Smooth muscle cell (in vitro differentiated cells): ENCODE measurements around the gene USP10. TPM values are rescaled to one million over a fixed set of nuclear protein-coding genes. Genes with fewer than 3 reads are reported as not detected.

Source experiments
- DNase-seq: peaks from one replicate; lab custom pipeline; 2025; ENCODE audit not compliant: unreplicated experiment; lab: John Stamatoyannopoulos, UW
- H2AFZ ChIP-seq: fragments of 200-600 bp; sonication (generic); 2 replicates; pipeline ENCODE4 v1.6.0; 2016; ENCODE audit warnings: antibody characterized with exemption, low read depth, mild to moderate bottlenecking
- H3F3A ChIP-seq: fragments of 200-600 bp; sonication (generic); 2 replicates; pipeline ENCODE4 v1.6.0; 2017; ENCODE audit warnings: antibody characterized with exemption, low read depth
- H3K27ac ChIP-seq: fragments of 200-600 bp; sonication (generic); 2 replicates; pipeline ENCODE4 v1.5.1; 2016; ENCODE audit warnings: low read depth, mild to moderate bottlenecking
- H3K27me3 ChIP-seq: fragments of 200-600 bp; sonication (generic); 2 replicates; pipeline ENCODE4 v1.6.1; 2016; ENCODE audit warnings: low read depth, mild to moderate bottlenecking
- H3K36me3 ChIP-seq: fragments of 200-600 bp; sonication (generic); 2 replicates; pipeline ENCODE4 v1.5.1; 2016; ENCODE audit warnings: low read depth
- H3K4me1 ChIP-seq: fragments of 200-600 bp; sonication (generic); 2 replicates; pipeline ENCODE4 v1.5.1; 2016; ENCODE audit warnings: low read depth
- H3K4me2 ChIP-seq: fragments of 200-600 bp; sonication (generic); 2 replicates; pipeline ENCODE4 v1.6.0; 2016; ENCODE audit warnings: mild to moderate bottlenecking
- H3K4me3 ChIP-seq: fragments of 200-600 bp; sonication (generic); 2 replicates; pipeline ENCODE4 v1.5.1; 2016; ENCODE audit warnings: mild to moderate bottlenecking
- H3K79me2 ChIP-seq: fragments of 200-600 bp; sonication (generic); 2 replicates; pipeline ENCODE4 v1.6.0; 2016; ENCODE audit warnings: low read depth, mild to moderate bottlenecking
- H3K9ac ChIP-seq: fragments of 200-600 bp; sonication (generic); 2 replicates; pipeline ENCODE4 v1.6.0; 2016; ENCODE audit warnings: low read depth
- H3K9me3 ChIP-seq: fragments of 200-600 bp; sonication (generic); replicated peaks from 2 replicates; pipeline ENCODE4 v1.5.1; 2016; ENCODE audit warnings: low read depth
- H4K20me1 ChIP-seq: fragments of 200-600 bp; sonication (generic); 2 replicates; pipeline ENCODE4 v1.6.0; 2016; ENCODE audit warnings: low read depth
- CTCF ChIP-seq: fragments of 200-600 bp; sonication (generic); IDR thresholded peaks from 2 replicates; pipeline ENCODE4 v1.5.1; 2017; ENCODE audit warnings: borderline replicate concordance, mild to moderate bottlenecking, antibody characterized with exemption; ENCODE audit not compliant: insufficient read depth, poor library complexity, severe bottlenecking
- WGBS: methylation state at CpG from one replicate; pipeline ENCODE4 v1.1.7; 2016; ENCODE audit warnings: low lambda C conversion rate; 5-methylcytosine and 5-hydroxymethylcytosine counted together
- polyA plus RNA-seq: library from polyadenylated mRNA; unstranded; fragments of >200 nt; fragmentation: Nextera tagmentation; extraction: Ambion mirVana; gene quantifications from 2 replicates; pipeline ENCODE4 v1.2.1, GENCODE V29; 2016
- total RNA-seq: library from RNA; depleted of rRNA; stranded (reverse); fragments of >200 nt; gene quantifications from 2 replicates; pipeline ENCODE4 v1.2.3, GENCODE V29; 2014

Gene USP10
- total and polyA plus RNA-seq, 2 experiments from 2014 or later = 52.5 to 56.1 TPM

GRCh38 chr16:84704253-84704652 is 4.5 kb downstream of the USP10 start:
- H2AFZ ChIP-seq = no peak overlapping the region
- no peaks in the 10 kb centered on the region for H3K27me3 ChIP-seq
- no peak overlapping the region for H3K4me3 ChIP-seq
- peak overlapping the region; percentile 47 for H3K4me2 ChIP-seq
- H3K9me3 ChIP-seq = no peaks in the 10 kb centered on the region
- WGBS = 66% methylated on average over 2 of the region's 2 CpGs
- H3K27ac ChIP-seq = peak overlapping the region; percentile 65
- no peaks in the 10 kb centered on the region for H3K36me3 ChIP-seq
- no peak for TF ChIP-seq CTCF
- no peak for DNase-seq
- H3K9ac ChIP-seq = no peak overlapping the region
- H3K79me2 ChIP-seq = peaks cover 92% of the 10 kb centered on the region
- peaks cover 17% of the 10 kb centered on the region for H3K4me1 ChIP-seq
- peaks cover 89% of the 10 kb centered on the region for H4K20me1 ChIP-seq
- no peaks in the 10 kb centered on the region for H3F3A ChIP-seq

- Histone ChIP-seq H3K27me3 (no peaks in the 10 kb centered on the region), H3F3A (no peaks in the 10 kb centered on the region), H3K4me1 (peaks cover 4% of the 10 kb centered on the region), H3K9ac (no peak overlapping the region), H3K9me3 (no peaks in the 10 kb centered on the region), H3K4me3 (no peak overlapping the region), H4K20me1 (peaks cover 99% of the 10 kb centered on the region), H3K4me2 (no peak overlapping the region), H2AFZ (no peak overlapping the region), H3K79me2 (peaks cover 98% of the 10 kb centered on the region), H3K27ac (no peak overlapping the region), H3K36me3 (no peaks in the 10 kb centered on the region)
- 86% methylated on average over 1 of the region's 1 CpG for WGBS
- DNase-seq = no peak
- no peak for TF ChIP-seq CTCF
These were observed 7.1 kb downstream of the USP10 start for GRCh38 chr16:84706856-84707255.

- no peaks in the 10 kb centered on the region for H3K36me3 ChIP-seq
- H3K79me2 ChIP-seq = peaks cover 100% of the 10 kb centered on the region
- no peak overlapping the region for H2AFZ ChIP-seq
- H3F3A ChIP-seq = no peaks in the 10 kb centered on the region
- TF ChIP-seq CTCF = no peak
- WGBS = 85% methylated on average over 10 of the region's 10 CpGs
- H3K9ac ChIP-seq = no peak overlapping the region
- no peak overlapping the region for H3K4me3 ChIP-seq
- no peak overlapping the region for H3K27ac ChIP-seq
- DNase-seq = no peak
- no peaks in the 10 kb centered on the region for H3K9me3 ChIP-seq
- peaks cover 99% of the 10 kb centered on the region for H4K20me1 ChIP-seq
- H3K4me1 ChIP-seq = peaks cover 4% of the 10 kb centered on the region
- H3K27me3 ChIP-seq = no peaks in the 10 kb centered on the region
- H3K4me2 ChIP-seq = no peak overlapping the region
These were observed 9.8 kb downstream of the USP10 start for GRCh38 chr16:84709609-84710008.

GRCh38 chr16:84710686-84711085 is 10.9 kb downstream of the USP10 start:
- H4K20me1 ChIP-seq = peaks cover 98% of the 10 kb centered on the region

More at GRCh38 chr16:84710686-84711085, 10.9 kb downstream of the USP10 start:
- H3K4me3 ChIP-seq = no peak overlapping the region
- peaks cover 100% of the 10 kb centered on the region for H3K79me2 ChIP-seq
- H3F3A ChIP-seq = no peaks in the 10 kb centered on the region
- 95% methylated on average over 11 of the region's 11 CpGs for WGBS
- no peaks in the 10 kb centered on the region for H3K9me3 ChIP-seq
- H3K4me1 ChIP-seq = peaks cover 4% of the 10 kb centered on the region
- DNase-seq = no peak
- no peak overlapping the region for H3K4me2 ChIP-seq
- no peak overlapping the region for H2AFZ ChIP-seq
- no peak overlapping the region for H3K27ac ChIP-seq
- no peak for TF ChIP-seq CTCF
- no peaks in the 10 kb centered on the region for H3K27me3 ChIP-seq
- no peak overlapping the region for H3K9ac ChIP-seq
- H3K36me3 ChIP-seq = no peaks in the 10 kb centered on the region
